Neural crest cell (in vitro differentiated cells): ENCODE measurements around the gene CCDC150. TPM values are rescaled to one million over a fixed set of nuclear protein-coding genes. Genes with fewer than 3 reads are reported as not detected.
"Not testable (repeated sequence)": the region's sequence is repeated elsewhere in the genome, so short reads cannot be mapped to it uniquely, and the experiment has no call there.

Experiments
- DNase-seq: peaks from one replicate; pipeline ENCODE4 v3.0.0; 2021; ENCODE audit warnings: low read depth, mixed read lengths, low spot score
- H3K27ac Mint-ChIP-seq: one replicate; pipeline ENCODE4 v1.8.0; 2021; ENCODE audit warnings: mild to moderate bottlenecking, mixed read lengths; ENCODE audit not compliant: unreplicated experiment
- H3K27me3 Mint-ChIP-seq: 2 replicates; pipeline ENCODE4 v1.8.0; 2021; ENCODE audit warnings: low read depth, mild to moderate bottlenecking, mixed read lengths
- H3K36me3 Mint-ChIP-seq: 2 replicates; pipeline ENCODE4 v1.8.0; 2021; ENCODE audit warnings: low read depth, mild to moderate bottlenecking, mixed read lengths
- H3K4me1 Mint-ChIP-seq: 2 replicates; pipeline ENCODE4 v1.8.0; 2021; ENCODE audit warnings: mixed read lengths
- H3K4me3 Mint-ChIP-seq: one replicate; pipeline ENCODE4 v1.8.0; 2021; ENCODE audit warnings: mild to moderate bottlenecking, mixed read lengths
- H3K9me3 Mint-ChIP-seq: 2 replicates; pipeline ENCODE4 v1.8.0; 2021; ENCODE audit warnings: mixed read lengths
- total RNA-seq: library from RNA; stranded (reverse); gene quantifications from 2 replicates; pipeline ENCODE4 v1.2.1, GENCODE V29; 2021
- TF ChIP-seq, protein P1 (sequence below): fragments of 200-600 bp; sonication (generic); conservative IDR thresholded peaks from 2 replicates; pipeline ENCODE4 v1.5.0; 2021; ENCODE audit warnings: antibody characterized with exemption, mild to moderate bottlenecking

CCDC150 gene
- total RNA-seq, 1 donor from 2014 or later: 31.8 TPM

DNA sequence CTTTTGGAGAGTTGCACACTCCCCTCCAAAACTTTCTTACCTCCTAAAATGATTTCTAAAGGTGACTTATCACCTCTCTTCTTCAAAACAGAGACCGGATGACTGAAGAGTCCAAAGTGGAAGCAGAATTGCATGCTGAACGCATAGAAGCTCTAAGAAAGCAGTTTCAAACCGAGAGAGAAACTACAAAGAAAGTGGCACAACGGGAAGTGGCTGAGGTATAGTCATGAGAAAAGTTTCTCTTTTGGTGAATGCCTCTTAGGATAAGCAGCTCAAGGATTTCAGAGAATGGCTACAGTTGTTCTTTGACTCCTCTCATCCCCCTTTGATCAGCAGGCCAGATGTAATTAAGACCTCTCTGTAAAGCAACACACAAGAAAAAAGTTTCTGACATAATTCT lies 86.4 kb downstream of the CCDC150 start:
- Mint-ChIP-seq H3K27me3 (no peaks in the 10 kb centered on the region), H3K36me3 (peaks cover 17% of the 10 kb centered on the region), H3K4me1 (no peaks in the 10 kb centered on the region), H3K4me3 (no peak overlapping the region), H3K9me3 (no peaks in the 10 kb centered on the region), H3K27ac (no peak overlapping the region)
- TF ChIP-seq, protein P1, sequence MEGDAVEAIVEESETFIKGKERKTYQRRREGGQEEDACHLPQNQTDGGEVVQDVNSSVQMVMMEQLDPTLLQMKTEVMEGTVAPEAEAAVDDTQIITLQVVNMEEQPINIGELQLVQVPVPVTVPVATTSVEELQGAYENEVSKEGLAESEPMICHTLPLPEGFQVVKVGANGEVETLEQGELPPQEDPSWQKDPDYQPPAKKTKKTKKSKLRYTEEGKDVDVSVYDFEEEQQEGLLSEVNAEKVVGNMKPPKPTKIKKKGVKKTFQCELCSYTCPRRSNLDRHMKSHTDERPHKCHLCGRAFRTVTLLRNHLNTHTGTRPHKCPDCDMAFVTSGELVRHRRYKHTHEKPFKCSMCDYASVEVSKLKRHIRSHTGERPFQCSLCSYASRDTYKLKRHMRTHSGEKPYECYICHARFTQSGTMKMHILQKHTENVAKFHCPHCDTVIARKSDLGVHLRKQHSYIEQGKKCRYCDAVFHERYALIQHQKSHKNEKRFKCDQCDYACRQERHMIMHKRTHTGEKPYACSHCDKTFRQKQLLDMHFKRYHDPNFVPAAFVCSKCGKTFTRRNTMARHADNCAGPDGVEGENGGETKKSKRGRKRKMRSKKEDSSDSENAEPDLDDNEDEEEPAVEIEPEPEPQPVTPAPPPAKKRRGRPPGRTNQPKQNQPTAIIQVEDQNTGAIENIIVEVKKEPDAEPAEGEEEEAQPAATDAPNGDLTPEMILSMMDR: no peak
- no peak for DNase-seq

DNA sequence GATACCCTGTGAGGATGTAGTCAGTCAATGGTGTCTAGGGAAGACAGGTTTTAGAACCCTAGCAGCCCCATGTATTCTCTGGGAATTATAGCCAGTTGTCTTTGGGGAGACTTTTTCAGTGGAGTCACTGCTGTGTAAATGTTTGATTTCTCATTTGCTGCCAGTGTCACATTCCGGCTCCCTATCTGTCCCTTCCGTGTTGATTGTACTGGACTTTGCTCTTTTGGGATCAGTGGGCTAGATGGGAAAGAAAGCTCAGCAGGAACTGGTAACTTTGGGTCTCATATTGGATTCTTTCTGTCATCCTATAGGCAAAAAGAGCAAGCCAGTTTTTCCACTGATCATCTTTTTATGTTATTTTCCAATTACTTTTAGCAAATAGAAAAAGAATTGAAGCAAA lies 89.9 kb downstream of the CCDC150 start:
- no peak for DNase-seq
- H3K36me3 Mint-ChIP-seq: peaks cover 25% of the 10 kb centered on the region
- H3K9me3 Mint-ChIP-seq: no peaks in the 10 kb centered on the region
- no peak overlapping the region for H3K27ac Mint-ChIP-seq
- H3K4me3 Mint-ChIP-seq: no peak overlapping the region
- TF ChIP-seq, protein P1: no peak
- H3K4me1 Mint-ChIP-seq: no peaks in the 10 kb centered on the region
- H3K27me3 Mint-ChIP-seq: no peaks in the 10 kb centered on the region

DNA sequence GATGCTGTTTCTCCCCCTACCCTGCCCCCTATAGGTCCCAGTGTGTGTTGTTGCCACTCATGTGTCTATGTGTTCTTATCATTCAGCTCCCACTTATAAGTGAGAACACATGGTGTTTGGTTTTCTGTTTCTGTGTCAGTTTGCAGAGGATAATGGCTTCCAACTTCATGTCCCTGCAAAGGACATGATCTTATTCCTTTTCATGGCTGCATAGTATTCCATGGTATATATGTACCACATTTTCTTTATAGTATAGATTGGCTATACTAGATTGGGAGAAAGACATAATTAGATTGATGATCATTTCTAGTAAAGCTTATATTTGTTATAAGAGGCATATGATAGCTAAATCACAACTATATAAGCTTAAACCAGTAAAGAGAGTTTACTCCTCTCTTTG lies 97.1 kb downstream of the CCDC150 start:
- not testable (repeated sequence) for H3K4me1 Mint-ChIP-seq, DNase-seq, H3K27ac Mint-ChIP-seq, H3K27me3 Mint-ChIP-seq, H3K4me3 Mint-ChIP-seq
- peaks cover 65% of the 10 kb centered on the region for H3K36me3 Mint-ChIP-seq
- peaks cover 29% of the 10 kb centered on the region for H3K9me3 Mint-ChIP-seq

DNA sequence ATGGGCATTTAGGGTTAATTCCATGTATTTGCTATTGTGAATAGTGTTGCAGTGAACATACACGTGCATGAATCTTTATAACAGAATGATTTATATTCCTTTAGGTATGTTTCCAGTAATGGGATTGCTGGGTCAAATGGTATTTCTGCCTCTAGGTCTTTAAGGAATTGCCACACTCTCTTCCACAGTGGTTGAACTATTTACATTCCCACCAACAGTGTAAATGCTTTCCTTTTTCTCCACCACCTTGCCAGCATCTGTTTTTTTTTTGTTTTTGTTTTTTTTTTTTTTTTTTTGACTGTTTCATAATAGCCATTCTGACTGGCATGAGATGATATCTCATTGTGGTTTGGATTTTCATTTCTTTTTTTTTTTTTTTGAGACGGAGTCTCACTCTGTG lies 97.5 kb downstream of the CCDC150 start:
- peaks cover 29% of the 10 kb centered on the region for H3K9me3 Mint-ChIP-seq
- H3K4me3 Mint-ChIP-seq: no peak overlapping the region
- no peaks in the 10 kb centered on the region for H3K4me1 Mint-ChIP-seq
- H3K27ac Mint-ChIP-seq: no peak overlapping the region
- TF ChIP-seq, protein P1: no peak
- H3K27me3 Mint-ChIP-seq: no peaks in the 10 kb centered on the region
- peaks cover 68% of the 10 kb centered on the region for H3K36me3 Mint-ChIP-seq
- no peak for DNase-seq

DNA sequence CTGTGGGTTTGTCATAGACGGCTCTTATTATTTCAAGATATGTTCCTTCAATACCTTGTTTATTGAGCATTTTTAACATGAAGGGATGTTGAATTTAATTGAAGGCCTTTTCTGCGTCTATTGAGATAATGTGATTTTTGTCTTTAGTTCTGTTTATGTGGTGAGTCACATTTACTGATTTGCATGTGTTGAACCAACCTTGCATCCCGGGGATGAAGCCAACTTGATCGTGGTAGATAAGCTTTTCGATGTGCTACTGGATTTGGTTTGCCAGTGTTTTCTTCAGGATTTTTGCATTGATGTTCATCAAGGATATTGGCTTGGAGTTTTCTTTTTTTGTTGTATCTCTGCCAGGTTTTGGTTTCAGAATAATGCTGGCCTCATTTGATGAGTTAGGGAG lies 99.5 kb downstream of the CCDC150 start:
- H3K27ac Mint-ChIP-seq: no peak overlapping the region
- H3K9me3 Mint-ChIP-seq: peaks cover 29% of the 10 kb centered on the region
- no peak for DNase-seq
- TF ChIP-seq, protein P1: no peak
- H3K27me3 Mint-ChIP-seq: no peaks in the 10 kb centered on the region
- H3K4me1 Mint-ChIP-seq: no peaks in the 10 kb centered on the region
- H3K4me3 Mint-ChIP-seq: no peak overlapping the region
- peaks cover 66% of the 10 kb centered on the region for H3K36me3 Mint-ChIP-seq

DNA sequence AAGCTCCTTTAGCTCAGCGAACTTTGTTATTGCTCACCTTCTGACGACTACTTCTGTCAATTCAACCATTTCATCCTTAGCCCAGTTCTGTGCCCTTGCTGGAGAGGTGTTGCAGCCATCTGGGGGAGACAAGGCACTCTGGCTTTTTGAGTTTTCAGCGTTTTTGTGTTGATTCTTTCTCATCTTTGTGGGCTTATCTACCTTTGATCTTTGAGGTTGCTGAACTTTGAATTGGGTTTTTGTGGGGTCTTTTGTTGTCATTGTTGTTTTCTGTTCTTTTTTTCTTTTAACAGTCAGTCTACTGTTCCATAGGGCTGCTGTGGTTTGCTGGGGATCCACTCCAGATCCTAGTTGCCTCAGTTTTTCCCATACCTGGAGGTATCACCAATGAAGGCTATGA lies 102.7 kb downstream of the CCDC150 start:
- peaks cover 48% of the 10 kb centered on the region for H3K36me3 Mint-ChIP-seq
- no peak overlapping the region for H3K4me3 Mint-ChIP-seq
- H3K27ac Mint-ChIP-seq: no peak overlapping the region
- TF ChIP-seq, protein P1: no peak
- H3K9me3 Mint-ChIP-seq: peaks cover 20% of the 10 kb centered on the region
- no peaks in the 10 kb centered on the region for H3K27me3 Mint-ChIP-seq
- H3K4me1 Mint-ChIP-seq: no peaks in the 10 kb centered on the region
- no peak for DNase-seq
